VCaP (cell line): ENCODE data around the gene OR51A4.

ENCODE experiments used
- H3K27ac ChIP-seq: fragments of 450-650 bp; 2 replicates; pipeline ENCODE4 v1.5.1; 2017
- CTCF ChIP-seq: fragments of 450-650 bp; conservative IDR thresholded peaks from 2 replicates; pipeline ENCODE4 v1.5.1; 2017; ENCODE audit warnings: mild to moderate bottlenecking, moderate library complexity

OR51A4 gene

GRCh38 chr11:4922304-4922703 is 25.1 kb downstream of the OR51A4 start:
- H3K27ac ChIP-seq = no peak overlapping the region
- TF ChIP-seq CTCF = no peak

GRCh38 chr11:4921796-4922195 is 25.6 kb downstream of the OR51A4 start:
- no peak overlapping the region for H3K27ac ChIP-seq
- no peak for TF ChIP-seq CTCF

- no peak within 1 kb of the TSS for H3K27ac ChIP-seq
- TF ChIP-seq CTCF = no peak
Measured at GRCh38 chr11:4919250-4919649, 28.2 kb downstream of the OR51A4 start, which contains the start of gene OR51G2. TSS of gene OR51G2 (minus strand) at chr11:4919350. CDS start at chr11:4915663, 3,687 bp downstream.

DNA sequence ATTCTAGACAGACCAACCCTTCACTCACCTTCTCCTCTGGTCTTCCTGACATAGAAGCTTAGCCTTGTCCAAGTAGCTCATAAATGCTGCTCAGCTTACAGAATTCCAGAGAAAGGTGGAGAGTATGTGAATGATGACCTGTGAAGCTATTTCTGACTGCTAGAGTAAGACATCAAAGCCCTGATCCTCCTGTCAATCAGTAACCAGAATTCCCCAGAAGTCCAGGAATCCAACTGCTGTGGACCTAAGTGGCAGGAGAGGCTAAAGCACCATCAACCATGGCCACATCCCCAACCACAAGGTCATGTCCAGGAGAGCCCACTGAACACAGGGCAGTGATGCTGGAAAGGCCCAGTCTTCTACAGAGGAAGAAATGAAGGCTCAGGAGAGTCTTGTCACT is 30.8 kb downstream of the OR51A4 start:
- TF ChIP-seq CTCF = no peak
- no peak overlapping the region for H3K27ac ChIP-seq

- no peak within 1 kb of the TSS for H3K27ac ChIP-seq
- TF ChIP-seq CTCF = no peak
Measured at GRCh38 chr11:4903484-4903883, 43.9 kb downstream of the OR51A4 start, which contains the start of gene OR51A7. TSS of gene OR51A7 (plus strand) at chr11:4903783. CDS start at chr11:4907370, 3,587 bp downstream.
